ENCODE results near the gene FJX1.
"Not testable (repeated sequence)": the region's sequence is repeated elsewhere in the genome, so short reads cannot be mapped to it uniquely, and the experiment has no call there.

FJX1 gene

GRCh38 chr11:35631891-35632290 lies 13.6 kb downstream of the FJX1 start:
- no peak for DNase-seq

- no peak for DNase-seq
These were observed 14.0 kb downstream of the FJX1 start for GRCh38 chr11:35632301-35632700.

- no peak for DNase-seq
These were observed 15.7 kb downstream of the FJX1 start for GRCh38 chr11:35633827-35634423.

- DNase-seq: no peak
These were observed 17.7 kb downstream of the FJX1 start for GRCh38 chr11:35635933-35636332.

- DNase-seq: no peak
These were observed 21.4 kb downstream of the FJX1 start for GRCh38 chr11:35639591-35640179.

- DNase-seq: peak in 3 of 56 donors; percentile 2 to 10 (median 2)
These were observed 23.1 kb downstream of the FJX1 start for GRCh38 chr11:35641171-35641897.

GRCh38 chr11:35641964-35642363 lies 23.7 kb downstream of the FJX1 start:
- DNase-seq: no peak

GRCh38 chr11:35647421-35648093 lies 29.3 kb downstream of the FJX1 start:
- DNase-seq: no peak

GRCh38 chr11:35650006-35650405 lies 31.7 kb downstream of the FJX1 start:
- no peak for DNase-seq

GRCh38 chr11:35650467-35650866 lies 32.2 kb downstream of the FJX1 start:
- DNase-seq: no peak

- no peak for DNase-seq
These were observed 33.0 kb downstream of the FJX1 start for GRCh38 chr11:35651263-35651662.

GRCh38 chr11:35652786-35653185 lies 34.5 kb downstream of the FJX1 start:
- not testable (repeated sequence) for DNase-seq

- DNase-seq: no peak
These were observed 36.5 kb downstream of the FJX1 start for GRCh38 chr11:35654711-35655110.

- DNase-seq: no peak
These were observed 37.0 kb downstream of the FJX1 start for GRCh38 chr11:35655254-35655653.

- DNase-seq: no peak
These were observed 37.6 kb downstream of the FJX1 start for GRCh38 chr11:35655856-35656255.

- no peak for DNase-seq
These were observed 40.0 kb downstream of the FJX1 start for GRCh38 chr11:35658020-35658948.

- no peak for DNase-seq
These were observed 43.3 kb downstream of the FJX1 start for GRCh38 chr11:35661534-35661933.

GRCh38 chr11:35662061-35662648 lies 43.9 kb downstream of the FJX1 start:
- DNase-seq: peak in 11 of 56 donors; percentile 33 to 84 (median 72)

GRCh38 chr11:35662649-35663407 lies 44.6 kb downstream of the FJX1 start, which contains the start of gene TRIM44:
Gene TRIM44, plus strand, starts transcription at chr11:35662775. Its CDS starts 337 bp downstream, at chr11:35663112.
- peak in 54 of 56 donors; percentile 8 to 89 (median 75) for DNase-seq

- DNase-seq: no peak
These were observed 45.1 kb downstream of the FJX1 start for GRCh38 chr11:35663408-35663702.
